ENCODE data around the gene DDIT4. TPM values are rescaled to one million over a fixed set of nuclear protein-coding genes. Genes with fewer than 3 reads are reported as not detected.
"Not testable (repeated sequence)": the region's sequence is repeated elsewhere in the genome, so short reads cannot be mapped to it uniquely, and the experiment has no call there.

The DDIT4 gene
- total and polyA plus RNA-seq, 2 experiments from 2014 or later, result 144 to 188 TPM

- Histone ChIP-seq H3F3A (ENCODE audit: insufficient read depth) (peaks cover 36% of the 10 kb centered on the region), H3K9ac (no peak overlapping the region), H3K27me3 (replicated peaks; ENCODE audit: insufficient read depth) (no peaks in the 10 kb centered on the region), H3K4me2 (ENCODE audit: unreplicated experiment) (no peak overlapping the region), H3K79me2 (ENCODE audit: insufficient read depth) (peaks cover 28% of the 10 kb centered on the region), H4K20me1 (ENCODE audit: insufficient read depth) (no peaks in the 10 kb centered on the region; the same call in 1 of the 2 replicates), H2AFZ (no peak overlapping the region), H3K9me2 (ENCODE audit: insufficient read depth) (no peaks in the 10 kb centered on the region), H3K4me1 (ENCODE audit: insufficient read depth) (0 out of 2 replicates have a peak, but pooled peaks cover 3% of the 10 kb centered on the region), H3K9me3 (ENCODE audit: low read depth) (no peaks in the 10 kb centered on the region), H3K4me3 (no peak overlapping the region), H3K36me3 (ENCODE audit: low read depth) (peaks cover 15% of the 10 kb centered on the region), H3K27ac (no peak overlapping the region)
- in situ Hi-C loops (cut with MboI), result no loop called here
- no peak for TF ChIP-seq EZH2phosphoT487 (IDR thresholded peaks at IDR 0.05; ENCODE audit: insufficient read depth, low read depth)
- no peak for TF ChIP-seq EZH2 (IDR thresholded peaks at IDR 0.05; ENCODE audit: insufficient read depth, poor library complexity, severe bottlenecking)
- DNase-seq, result no peak
- 94 to 95% methylated on average over 5 of the region's 5 CpGs for WGBS, 2 experiments (ENCODE audit: low coverage in 1 of 2, low lambda C conversion rate in 2 of 2, missing lambda C conversion rate in 2 of 2)
These were observed 5.1 kb downstream of the DDIT4 start for GRCh38 chr10:72278668-72279393.

DNA sequence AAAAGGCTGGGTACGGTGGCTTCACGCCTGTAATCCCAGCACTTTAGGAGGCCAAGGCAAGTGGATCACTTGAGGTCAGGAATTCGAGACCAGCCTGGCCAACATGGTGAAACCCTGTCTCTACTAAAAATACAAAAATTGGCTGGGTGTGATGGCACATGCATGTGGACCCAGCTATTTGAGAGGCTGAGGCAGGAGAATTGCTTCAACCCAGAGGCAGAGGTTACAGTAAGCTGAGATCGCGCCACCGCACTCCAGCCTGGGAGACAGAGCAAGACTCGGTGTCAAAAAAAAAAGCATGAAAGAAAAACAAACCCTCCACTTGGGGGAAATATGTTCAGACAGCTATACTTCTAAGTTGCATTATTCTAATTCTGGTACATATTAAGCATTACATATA is 5.9 kb downstream of the DDIT4 start:
- DNase-seq; H3K27ac ChIP-seq; in situ Hi-C loops (cut with MboI); H4K20me1 ChIP-seq (ENCODE audit: insufficient read depth); H3K9me3 ChIP-seq (ENCODE audit: low read depth); H3K4me1 ChIP-seq (ENCODE audit: insufficient read depth); H3K9me2 ChIP-seq (ENCODE audit: insufficient read depth); H3K4me3 ChIP-seq; H2AFZ ChIP-seq; H3K4me2 ChIP-seq (ENCODE audit: unreplicated experiment); H3K9ac ChIP-seq; H3K27me3 ChIP-seq (replicated peaks; ENCODE audit: insufficient read depth): not testable (repeated sequence)
- peaks cover 20% of the 10 kb centered on the region for H3K79me2 ChIP-seq (ENCODE audit: insufficient read depth)
- H3F3A ChIP-seq (ENCODE audit: insufficient read depth), result peaks cover 36% of the 10 kb centered on the region
- 91 to 92% methylated on average over 7 of the region's 7 CpGs for WGBS, 2 experiments (ENCODE audit: low coverage in 1 of 2, low lambda C conversion rate in 2 of 2, missing lambda C conversion rate in 2 of 2)
- H3K36me3 ChIP-seq (ENCODE audit: low read depth), result peaks cover 15% of the 10 kb centered on the region

DNA sequence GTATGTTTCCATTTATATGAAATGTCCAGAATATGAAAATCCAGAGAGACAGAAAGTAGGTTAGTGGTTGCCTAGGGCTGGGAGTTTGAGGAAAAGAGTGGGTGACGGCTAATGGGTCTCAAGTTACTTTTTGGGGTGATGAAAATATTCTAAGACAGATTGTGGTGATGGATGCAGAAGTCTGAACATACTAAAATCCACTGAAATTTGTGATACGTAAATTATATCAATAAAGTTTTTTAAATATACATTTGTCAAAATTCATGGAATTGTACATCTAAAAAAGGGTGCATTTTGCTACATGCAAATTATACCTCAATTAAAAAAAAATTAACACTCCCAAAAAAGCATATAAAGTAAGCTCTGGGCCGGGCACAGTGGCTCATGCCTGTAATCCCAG is 9.4 kb downstream of the DDIT4 start:
- peaks cover 4% of the 10 kb centered on the region; the same call in 1 of the 2 replicates for H3F3A ChIP-seq (ENCODE audit: insufficient read depth)
- no peak overlapping the region for H3K4me3 ChIP-seq
- H3K27me3 ChIP-seq (replicated peaks; ENCODE audit: insufficient read depth), result no peaks in the 10 kb centered on the region
- 77 to 86% methylated on average over 3 of the region's 3 CpGs for WGBS, 2 experiments (ENCODE audit: low coverage in 1 of 2, low lambda C conversion rate in 2 of 2, missing lambda C conversion rate in 2 of 2)
- H4K20me1 ChIP-seq (ENCODE audit: insufficient read depth), result no peaks in the 10 kb centered on the region
- no peak overlapping the region for H2AFZ ChIP-seq
- no peaks in the 10 kb centered on the region for H3K36me3 ChIP-seq (ENCODE audit: low read depth)
- H3K4me2 ChIP-seq (ENCODE audit: unreplicated experiment), result no peak overlapping the region
- no peak for DNase-seq
- no peaks in the 10 kb centered on the region for H3K79me2 ChIP-seq (ENCODE audit: insufficient read depth)
- no peaks in the 10 kb centered on the region for H3K4me1 ChIP-seq (ENCODE audit: insufficient read depth)
- H3K27ac ChIP-seq, result no peak overlapping the region
- H3K9me2 ChIP-seq (ENCODE audit: insufficient read depth), result no peaks in the 10 kb centered on the region
- no peak for TF ChIP-seq EZH2 (IDR thresholded peaks at IDR 0.05; ENCODE audit: insufficient read depth, poor library complexity, severe bottlenecking)
- TF ChIP-seq EZH2phosphoT487 (IDR thresholded peaks at IDR 0.05; ENCODE audit: insufficient read depth, low read depth), result no peak
- H3K9me3 ChIP-seq (ENCODE audit: low read depth), result no peaks in the 10 kb centered on the region
- no peak overlapping the region for H3K9ac ChIP-seq
- in situ Hi-C loops (cut with MboI), result no loop called here

DNA sequence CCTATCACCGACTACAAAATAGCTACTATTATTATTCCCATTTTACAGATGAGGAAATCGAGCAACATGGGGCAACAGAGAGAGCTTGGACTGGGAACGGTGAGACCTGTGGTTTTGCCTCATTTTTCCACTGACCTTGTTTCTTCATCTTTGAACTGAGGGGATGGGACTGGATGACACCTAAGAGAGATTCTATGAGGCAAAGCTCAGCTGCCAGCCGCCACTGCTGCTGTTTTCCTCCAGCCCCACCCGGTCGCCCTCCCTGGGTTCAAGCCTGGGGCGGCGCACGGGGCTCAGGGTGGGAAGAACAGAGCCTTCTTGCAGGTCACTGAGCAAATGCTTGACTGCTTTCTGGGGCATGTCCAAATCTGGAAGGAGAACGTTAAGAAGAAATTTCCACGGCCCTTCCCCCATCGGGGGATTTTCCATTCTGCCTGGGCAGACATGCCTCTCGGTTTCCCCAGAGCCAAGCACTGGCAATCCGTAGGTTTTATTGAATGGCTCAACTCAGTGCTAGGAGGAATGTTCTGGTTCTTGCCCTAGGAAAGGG is 12.3 kb downstream of the DDIT4 start:
- Histone ChIP-seq H3K4me1 (ENCODE audit: insufficient read depth) (no peaks in the 10 kb centered on the region), H3K4me2 (ENCODE audit: unreplicated experiment) (no peak overlapping the region), H3K27me3 (replicated peaks; ENCODE audit: insufficient read depth) (no peaks in the 10 kb centered on the region), H3K9ac (no peak overlapping the region), H2AFZ (no peak overlapping the region), H3F3A (ENCODE audit: insufficient read depth) (no peaks in the 10 kb centered on the region), H3K4me3 (no peak overlapping the region), H3K36me3 (ENCODE audit: low read depth) (no peaks in the 10 kb centered on the region), H3K9me2 (ENCODE audit: insufficient read depth) (no peaks in the 10 kb centered on the region), H4K20me1 (ENCODE audit: insufficient read depth) (no peaks in the 10 kb centered on the region), H3K27ac (no peak overlapping the region), H3K79me2 (ENCODE audit: insufficient read depth) (no peaks in the 10 kb centered on the region), H3K9me3 (ENCODE audit: low read depth) (no peaks in the 10 kb centered on the region)
- TF ChIP-seq EZH2 (IDR thresholded peaks at IDR 0.05; ENCODE audit: insufficient read depth, poor library complexity, severe bottlenecking) (no peak), EZH2phosphoT487 (IDR thresholded peaks at IDR 0.05; ENCODE audit: insufficient read depth, low read depth) (no peak)
- WGBS, 2 experiments (ENCODE audit: low coverage in 1 of 2, low lambda C conversion rate in 2 of 2, missing lambda C conversion rate in 2 of 2), result 69 to 75% methylated on average over 14 of the region's 14 CpGs
- in situ Hi-C loops (cut with MboI), result no loop called here
- no peak for DNase-seq
